Embryonic facial prominence (tissue), 1 donor: ENCODE results near the gene FCRLA.
"Not testable (repeated sequence)": the region's sequence is repeated elsewhere in the genome, so short reads cannot be mapped to it uniquely, and the experiment has no call there.

Experiments
- DNase-seq: peaks from one replicate; pipeline ENCODE4 v3.0.0-alpha.2; 2016; ENCODE audit errors: extremely low spot score

The FCRLA gene

DNA sequence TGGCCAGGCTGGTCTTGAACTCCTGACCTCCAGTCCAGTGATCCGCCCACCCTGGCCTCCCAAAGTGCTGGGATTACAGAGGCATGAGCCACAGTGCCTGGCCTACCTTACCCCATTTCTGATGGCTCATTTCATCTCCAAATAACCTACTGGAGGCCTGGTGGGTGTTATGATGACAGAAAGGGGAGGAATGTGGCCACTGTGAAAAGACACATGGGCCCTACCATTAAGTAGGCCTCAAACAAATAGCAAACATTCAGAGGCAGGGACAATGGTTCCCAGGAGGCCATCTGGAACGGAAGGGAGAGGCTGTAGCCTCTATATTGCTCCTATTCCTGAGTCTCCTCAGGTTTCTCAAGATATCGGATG is 932 bp upstream of the FCRLA start:
- DNase-seq = no peak

DNA sequence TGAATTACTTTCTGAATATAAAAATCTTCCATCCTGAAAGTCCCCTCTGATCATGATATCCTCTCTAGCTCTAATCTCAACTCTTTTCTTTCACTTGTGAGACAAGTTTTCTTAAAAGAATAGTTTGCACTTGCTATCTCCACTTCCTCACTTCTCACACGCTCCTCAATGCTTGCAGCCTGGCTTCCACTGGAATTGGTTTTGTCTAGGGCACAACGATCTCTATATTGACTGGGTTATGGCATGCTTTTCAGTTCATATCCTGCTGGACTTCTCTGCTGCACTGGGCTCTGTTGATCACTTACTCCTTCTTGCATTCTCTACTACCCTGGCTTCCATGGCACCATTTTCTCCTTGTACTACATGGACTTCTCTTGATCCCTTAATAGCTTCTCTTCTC is 474 bp downstream of the FCRLA start:
- DNase-seq = no peak

DNA sequence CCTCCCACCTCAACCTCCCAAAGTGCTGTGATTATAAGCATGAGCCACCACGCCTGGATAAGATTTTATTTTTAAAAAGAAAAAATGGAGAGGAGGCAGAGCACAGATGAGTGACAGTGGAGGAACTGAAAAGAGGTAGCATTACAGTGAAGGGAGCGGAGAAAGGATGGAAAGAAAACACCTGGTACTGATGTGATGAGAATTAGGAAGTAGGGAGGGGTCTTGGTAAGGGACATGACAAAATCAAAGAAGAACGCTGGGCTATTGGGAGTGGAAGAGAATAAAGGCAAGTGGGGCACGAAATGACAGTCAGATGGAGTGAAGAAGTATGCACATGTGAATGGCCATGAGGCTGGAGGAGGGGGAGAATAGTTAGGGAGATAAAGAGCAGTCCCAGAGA is 2.3 kb downstream of the FCRLA start:
- DNase-seq = no peak

DNA sequence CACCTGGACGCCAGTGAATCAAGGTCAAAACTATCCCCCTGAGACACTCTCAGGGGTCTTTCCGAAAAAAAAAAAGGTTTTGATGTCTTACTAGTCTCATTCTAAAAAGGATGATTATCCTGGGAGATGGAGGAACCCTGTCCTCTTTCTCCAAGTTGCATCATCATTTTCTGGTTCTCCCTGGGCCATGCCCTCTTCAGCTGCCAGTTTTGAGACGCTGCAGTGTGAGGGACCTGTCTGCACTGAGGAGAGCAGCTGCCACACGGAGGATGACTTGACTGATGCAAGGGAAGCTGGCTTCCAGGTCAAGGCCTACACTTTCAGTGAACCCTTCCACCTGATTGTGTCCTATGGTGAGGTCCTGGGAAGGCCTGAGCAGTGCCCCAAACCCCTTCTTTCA is 3.5 kb downstream of the FCRLA start:
- DNase-seq = no peak

DNA sequence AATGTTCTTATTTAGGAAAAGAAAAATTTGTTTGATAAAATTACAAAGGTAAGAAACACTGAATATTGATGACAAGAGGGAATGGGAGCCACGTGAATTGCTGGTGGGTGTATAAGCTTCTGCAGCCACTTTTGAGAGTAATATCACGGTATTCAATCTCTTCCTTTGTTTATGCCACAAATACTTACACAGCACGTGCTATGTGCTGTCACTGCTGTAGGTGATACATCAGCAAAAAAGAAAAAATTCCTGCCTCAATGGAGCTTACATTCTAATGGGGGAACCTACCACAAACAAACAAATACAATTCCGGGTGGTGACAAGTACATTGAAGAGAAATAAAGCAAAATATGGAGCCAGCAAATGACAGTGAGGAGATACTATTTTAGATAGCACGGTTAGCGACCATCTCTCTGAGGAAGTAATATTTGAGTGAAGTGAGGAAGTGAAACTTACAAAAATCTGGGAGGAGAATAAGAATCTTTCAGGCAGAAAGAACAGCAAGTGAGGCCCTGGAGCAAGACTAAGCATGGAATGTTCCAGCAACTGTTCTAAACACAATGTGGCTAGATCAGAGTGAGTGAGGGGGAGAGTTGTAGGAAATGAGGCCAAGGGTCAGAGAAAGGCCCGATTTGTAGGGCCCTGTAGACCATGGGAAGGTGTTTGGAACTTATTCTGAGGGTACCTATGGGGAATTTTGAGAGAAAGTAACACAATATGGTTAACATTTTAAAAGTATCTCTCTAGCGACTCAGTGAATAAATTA is 11.7 kb downstream of the FCRLA start:
- no peak for DNase-seq

DNA sequence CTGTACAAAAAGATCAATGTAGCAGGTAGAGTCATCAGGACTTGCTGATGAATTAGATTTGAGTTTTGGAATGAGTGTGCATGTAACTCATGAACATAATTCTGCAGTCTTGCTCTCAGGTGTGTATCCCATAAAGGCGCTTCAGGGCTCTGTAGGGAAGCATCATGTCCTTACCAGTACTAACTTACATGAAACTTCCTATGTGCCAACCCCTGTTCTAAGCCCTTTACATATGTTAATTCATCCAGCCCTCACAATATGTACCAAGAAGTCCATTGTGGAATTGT is 12.2 kb downstream of the FCRLA start:
- no peak for DNase-seq

DNA sequence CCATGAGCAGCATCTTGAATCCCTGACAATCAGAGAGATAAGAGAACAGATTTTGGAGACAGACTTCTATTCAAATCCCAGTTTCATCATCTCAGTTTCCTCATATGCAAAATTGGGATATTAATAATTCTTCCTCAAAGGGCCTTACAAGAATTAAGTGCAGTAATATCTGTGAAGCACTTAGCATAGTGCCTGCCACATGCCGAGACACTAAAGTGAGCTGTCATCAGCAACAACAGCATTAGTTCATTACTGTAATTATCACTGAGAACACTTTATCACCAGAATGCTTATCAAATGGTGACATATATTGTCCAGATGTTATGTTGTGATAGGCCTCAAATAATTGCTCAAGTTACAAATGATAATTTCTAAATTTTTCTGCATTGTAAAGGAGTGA is 13.4 kb downstream of the FCRLA start:
- DNase-seq = no peak

DNA sequence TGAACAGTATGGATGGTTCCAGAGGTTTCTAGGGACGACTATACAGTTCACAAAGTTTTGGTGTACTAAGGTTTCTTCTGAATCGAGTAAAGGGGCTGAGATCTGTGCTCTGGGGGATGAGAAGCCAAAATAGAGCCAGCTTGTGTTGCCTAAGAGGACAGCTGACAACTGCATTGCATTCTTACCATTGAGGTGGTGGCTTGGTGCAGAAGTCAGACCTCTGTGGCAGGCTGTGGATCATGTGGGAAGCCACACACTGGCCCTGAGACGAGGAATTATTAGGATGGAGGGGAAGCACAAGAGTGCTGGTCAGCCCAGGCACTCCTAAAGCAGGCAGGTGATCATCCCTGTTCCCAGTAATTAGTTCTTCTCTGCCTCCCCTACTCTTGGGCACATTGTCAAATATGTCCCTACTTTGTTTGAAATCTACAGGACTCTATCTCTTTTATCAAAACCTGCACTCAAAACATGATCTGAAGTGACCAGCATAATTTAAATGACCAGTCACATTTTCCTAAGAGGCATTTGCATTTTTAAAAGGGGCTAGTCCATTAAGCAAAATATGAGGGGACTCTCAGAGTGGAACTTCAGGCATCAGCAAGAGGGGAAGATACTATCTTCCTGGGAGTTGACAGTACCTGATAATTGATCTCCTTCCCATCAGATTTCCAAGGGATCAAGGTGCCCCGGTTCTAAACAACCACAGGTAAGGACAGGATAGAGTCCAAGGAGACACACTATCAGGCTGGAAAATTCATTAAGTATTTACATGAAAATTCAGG is 14.1 kb downstream of the FCRLA start, which contains the start of gene FCRLB:
Gene FCRLB, plus strand, starts transcription at position 589 of the 782 bp plus-strand sequence. CDS start 1,129 bp downstream, outside the sequence.
- DNase-seq = no peak

DNA sequence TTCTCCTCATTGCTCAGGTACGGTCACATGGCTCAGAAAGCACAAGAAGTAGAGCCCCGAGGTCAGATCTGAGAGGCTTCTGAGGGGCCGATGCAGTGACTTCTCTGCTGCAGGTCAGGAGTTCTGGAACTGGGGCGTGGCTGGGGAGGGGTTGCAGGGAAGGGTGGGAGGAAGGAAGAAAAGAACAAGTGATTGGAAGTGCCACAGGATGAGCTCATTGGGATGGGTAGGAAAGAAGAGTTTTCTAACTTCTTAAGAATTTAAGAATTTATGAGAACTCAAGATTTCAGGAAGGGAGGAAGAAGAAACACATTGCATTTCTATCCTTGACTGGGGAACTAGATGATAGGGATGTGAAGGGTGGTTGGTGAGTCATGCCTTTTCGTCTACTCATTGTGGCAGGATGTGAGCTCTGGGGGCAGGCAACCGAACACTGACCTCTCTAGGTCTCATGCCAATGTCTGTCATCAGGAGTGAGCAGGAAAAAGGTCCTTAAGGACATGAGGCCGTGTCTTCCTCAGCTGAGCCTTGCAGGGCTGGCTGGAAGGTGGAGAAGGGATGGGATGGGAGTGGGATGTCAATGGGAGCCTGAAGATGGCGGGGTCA is 14.8 kb downstream of the FCRLA start:
- no peak for DNase-seq

DNA sequence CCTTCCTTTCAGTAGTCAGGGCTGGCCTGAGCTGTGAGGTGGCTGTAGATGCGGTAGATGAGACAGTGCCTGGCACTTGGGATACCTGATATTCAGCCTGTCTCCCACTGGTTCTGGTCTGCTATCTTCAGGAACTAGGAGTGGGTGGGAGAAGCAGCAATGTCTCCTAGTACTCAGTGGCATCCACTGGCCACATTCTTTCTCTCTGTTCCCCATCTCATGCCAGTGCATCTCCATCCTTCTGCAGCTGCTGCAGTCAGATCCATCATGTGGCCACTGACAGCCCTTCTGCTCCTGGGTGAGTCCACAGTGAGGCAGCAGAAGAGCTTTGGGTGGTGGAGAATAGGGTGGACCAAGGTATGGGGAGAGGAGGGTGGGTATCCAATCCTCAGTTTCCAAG is 15.4 kb downstream of the FCRLA start:
- no peak for DNase-seq

DNA sequence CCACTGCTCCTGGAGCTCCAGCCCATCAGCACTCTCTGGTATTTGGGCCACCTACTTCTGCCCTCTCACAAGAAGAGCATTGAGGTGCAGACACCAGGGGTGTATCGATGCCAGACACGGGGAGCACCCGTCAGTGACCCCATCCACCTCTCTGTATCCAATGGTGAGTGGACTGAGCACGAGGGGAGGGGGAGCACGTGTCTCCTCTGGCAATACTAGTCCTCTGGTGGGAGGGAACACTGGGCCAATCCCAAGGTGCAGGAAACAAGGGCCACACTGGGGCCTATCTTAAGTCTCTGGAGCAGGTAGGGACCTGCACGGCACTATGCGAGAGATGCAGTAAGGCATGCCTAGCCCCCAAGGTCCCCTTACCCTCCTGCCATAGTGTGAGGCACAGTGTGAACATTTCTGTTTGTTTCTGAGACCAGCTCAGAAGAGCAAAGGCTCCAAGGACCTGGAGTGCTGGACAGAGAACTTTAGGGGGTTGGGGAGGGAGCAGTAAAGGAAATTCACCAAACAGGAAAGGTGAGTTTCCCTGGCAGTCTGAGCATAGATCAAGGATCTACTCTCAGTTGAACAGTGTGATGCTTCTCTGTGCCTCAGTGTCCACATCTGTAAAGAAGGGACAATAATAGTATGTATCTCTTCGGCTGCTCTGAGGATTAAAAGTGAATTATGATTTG is 16.6 kb downstream of the FCRLA start:
- no peak for DNase-seq

DNA sequence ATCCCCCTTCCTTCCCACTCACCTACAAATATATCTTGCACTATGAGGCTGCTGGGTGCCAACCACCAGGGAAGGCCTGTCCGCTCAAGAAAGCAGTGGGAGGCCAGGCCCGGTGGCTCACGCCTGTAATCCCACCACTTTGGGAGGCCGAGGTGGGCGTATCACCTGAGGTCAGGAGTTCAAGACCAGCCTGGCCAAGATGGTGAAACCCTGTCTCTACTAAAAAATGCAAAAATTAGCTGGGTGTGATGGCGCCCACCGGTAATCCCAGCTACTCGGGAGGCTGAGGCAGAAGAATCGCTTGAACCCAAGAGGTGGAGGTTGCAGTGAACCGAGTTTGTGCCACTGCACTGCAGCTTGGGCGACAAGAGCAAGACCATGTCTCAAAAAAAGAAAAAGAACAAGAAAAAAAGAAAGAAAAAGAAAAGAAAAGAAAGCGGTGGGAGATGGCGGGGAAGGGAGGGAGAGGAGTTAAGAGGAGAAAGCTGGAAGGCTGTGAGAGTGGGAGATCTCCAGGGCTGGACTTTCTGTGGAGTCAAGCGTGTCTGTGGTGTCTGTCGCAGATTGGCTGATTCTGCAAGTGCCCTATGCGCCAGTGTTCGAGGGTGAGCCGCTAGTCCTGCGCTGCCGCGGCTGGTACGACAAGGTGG is 18.4 kb downstream of the FCRLA start:
- DNase-seq = not testable (repeated sequence)

DNA sequence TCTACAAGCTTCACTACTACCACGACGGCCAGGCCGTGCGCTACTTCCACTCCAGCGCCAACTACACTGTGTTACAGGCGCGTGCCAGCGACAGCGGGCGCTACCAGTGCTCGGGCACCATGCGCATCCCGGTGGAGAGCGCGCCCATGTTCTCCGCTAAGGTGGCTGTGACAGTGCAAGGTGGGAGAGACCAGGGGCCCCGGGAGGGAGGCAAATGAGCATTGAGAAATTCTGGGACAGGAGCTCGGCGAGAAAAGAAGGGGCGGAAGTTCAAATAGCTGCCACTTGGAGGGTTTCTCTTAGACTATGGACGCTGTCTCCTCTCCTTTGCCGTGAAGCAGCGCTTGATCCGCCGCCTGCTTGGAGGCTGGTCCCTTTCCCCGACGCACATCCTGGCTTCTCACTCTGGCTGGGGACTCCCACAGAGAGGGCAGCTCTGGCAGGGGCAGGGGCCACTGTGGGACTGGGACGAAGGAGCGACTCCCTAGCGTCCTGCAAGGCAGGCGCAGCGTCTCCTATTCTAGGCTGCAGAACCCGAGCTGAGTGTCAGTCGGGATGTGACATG is 19.0 kb downstream of the FCRLA start:
- peak; percentile 28 for DNase-seq

DNA sequence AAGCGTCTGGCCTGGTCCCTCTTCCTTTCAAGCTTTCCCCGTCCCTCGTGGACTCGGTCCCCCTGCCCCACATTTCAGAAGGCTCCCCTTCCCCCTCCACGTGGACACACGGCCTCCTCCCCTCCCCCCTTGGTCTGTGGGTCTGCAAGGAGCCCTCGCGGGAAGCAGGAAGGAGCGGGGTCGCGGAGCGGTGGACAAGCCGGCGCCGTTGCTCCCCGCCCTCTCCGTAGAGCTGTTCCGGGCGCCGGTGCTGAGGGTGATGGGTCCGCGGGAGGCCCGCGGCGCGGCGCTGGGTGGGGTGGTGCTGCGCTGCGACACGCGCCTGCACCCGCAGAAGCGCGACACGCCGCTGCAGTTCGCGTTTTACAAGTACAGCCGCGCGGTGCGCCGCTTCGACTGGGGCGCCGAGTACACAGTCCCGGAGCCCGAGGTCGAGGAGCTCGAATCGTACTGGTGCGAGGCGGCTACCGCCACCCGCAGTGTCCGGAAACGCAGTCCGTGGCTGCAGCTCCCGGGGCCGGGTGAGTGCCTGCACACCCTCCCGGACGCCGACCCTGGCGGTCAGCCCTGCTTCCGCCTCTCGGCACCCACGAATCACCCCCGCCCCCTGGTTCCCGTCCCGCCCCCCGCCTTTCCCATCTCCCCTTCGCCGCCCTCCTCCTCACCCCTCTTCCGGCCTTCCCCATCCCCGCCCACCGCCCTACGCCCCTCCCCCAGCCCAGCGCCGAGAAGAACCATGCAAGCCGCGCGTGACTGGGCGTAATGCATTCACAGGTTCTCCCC is 19.6 kb downstream of the FCRLA start:
- peak; percentile 73 for DNase-seq

DNA sequence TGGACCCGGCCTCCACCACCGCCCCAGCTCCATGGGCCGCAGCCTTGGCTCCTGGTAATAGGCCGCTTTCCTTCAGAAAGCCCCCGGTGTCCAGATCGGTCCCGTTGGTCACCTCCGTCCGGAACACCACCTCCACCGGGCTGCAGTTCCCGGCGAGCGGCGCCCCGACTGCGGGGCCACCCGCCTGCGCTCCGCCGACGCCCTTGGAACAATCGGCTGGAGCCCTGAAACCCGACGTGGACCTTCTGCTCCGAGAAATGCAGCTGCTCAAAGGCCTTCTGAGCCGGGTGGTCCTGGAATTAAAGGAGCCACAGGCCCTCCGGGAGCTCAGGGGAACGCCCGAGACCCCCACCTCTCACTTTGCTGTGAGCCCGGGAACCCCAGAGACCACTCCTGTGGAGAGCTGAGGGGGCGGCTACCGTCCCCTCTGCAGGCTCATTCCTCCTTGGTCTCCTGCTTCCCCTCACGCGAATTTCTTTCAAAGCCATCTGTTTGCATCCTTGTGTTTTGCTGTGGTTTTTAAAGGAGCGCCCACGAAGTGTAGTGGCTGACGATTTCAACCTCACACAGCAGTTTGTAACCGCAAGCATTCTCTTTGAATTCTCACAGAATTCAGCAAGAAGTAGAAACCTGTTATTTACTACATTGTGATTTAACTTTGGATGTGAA is 20.4 kb downstream of the FCRLA start:
- no peak for DNase-seq

DNA sequence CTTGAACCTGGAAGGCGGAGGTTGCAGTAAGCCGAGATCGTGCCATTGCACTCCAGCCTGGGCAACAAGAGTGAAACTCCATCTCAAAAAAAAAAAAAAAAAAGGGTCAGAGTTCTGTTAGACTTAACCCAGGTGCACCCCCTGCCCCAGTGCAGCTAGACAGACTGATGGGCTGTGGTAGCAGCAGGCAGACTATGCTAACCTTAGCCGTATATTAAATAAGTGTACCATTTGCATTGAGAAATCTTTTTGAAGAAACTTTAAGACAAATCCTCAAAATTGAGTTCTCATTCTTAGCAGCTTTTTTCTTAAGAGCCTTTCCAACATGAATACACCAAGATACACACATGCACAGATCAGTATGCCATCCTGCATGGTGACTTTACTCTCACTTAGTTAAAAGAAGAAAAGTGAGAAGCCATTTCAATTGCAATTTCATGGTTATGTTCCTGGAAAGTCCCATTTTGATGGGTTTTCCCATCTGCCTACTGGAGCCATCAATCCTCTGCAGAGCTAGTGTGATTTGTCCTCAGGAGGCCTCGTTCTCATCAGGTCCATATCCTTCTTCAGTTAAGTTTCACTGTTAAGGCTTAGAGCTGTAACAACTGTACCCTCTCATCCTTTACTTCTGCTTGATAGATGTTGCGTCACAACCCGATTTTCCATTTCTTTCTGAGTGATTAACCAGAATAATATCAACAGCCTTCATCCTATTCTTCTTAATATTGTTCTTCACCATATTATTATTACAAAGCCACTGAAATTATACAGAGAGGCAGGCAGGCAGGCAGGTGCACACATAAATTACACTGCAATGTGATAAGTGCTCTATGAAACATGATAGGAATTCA is 21.6 kb downstream of the FCRLA start:
- no peak for DNase-seq

DNA sequence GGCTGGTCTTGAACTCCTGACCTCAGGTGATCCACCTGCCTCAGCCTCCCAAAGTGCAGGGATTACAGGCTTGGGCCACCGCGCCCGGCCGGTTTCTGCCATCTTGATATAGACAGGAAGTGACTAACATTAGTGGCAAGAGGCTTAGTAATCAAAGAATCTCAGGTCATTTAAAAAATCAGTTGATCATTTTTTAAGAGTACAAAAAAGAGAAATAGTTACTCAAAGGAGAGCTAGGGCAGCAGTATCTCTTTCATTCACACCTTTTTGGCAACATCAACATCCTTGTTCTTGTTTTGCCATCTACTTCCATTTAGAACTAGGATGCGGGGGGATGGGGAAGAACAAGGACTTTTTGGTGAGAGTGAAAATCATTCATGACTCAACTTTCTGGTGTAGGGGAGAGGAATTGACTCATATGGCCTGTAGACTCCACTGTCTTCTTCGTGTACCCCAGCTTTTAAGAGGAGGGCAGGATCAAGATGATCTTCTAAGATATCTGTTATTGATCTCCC is 23.1 kb downstream of the FCRLA start:
- no peak for DNase-seq

DNA sequence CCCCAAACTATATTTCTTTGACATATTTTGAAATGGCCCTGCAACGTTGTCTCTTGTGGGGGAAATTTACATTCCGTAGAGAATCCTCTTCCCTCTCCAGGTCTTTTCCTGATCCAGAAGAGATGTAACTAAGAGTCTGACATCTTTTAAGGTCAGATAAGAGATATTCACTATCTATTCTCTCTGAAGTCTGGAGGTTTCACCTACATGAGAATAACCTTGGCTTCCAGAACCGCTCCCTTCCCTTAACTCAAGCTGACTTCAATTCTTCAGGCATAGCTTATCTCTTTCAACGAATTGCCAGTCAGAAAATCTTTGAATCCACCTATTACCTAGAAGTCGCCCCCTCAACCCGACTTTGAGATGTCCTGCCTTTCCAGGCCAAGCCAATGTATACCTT is 24.2 kb downstream of the FCRLA start:
- DNase-seq = no peak
